GM23338 (cell line): ENCODE measurements around the gene PPDPF. TPM values are rescaled to one million over a fixed set of nuclear protein-coding genes. Genes with fewer than 3 reads are reported as not detected.

Experiments used
- ATAC-seq: fragments of 200-7000 bp; cut with Tn5 transposase; 3 replicates; pipeline ENCODE4 v1.9.1; 2020
- DNase-seq: peaks from one replicate; pipeline ENCODE4 v3.0.0-alpha.2; 2015; ENCODE audit warnings: low spot score
- H2AFZ ChIP-seq: fragments of 200-600 bp; sonication (generic); 2 replicates; pipeline ENCODE4 v1.8.0; 2016; ENCODE audit warnings: antibody characterized with exemption, mild to moderate bottlenecking, moderate library complexity
- H3F3A ChIP-seq: fragments of 200-600 bp; sonication (generic); replicated peaks from 2 replicates; pipeline ENCODE4 v1.8.0; 2017; ENCODE audit warnings: antibody characterized with exemption, mixed run types, low read depth
- H3K27ac ChIP-seq: fragments of 200-600 bp; sonication (generic); 2 replicates; pipeline ENCODE4 v1.6.1; 2016; ENCODE audit warnings: low read depth
- H3K27me3 ChIP-seq: fragments of 200-600 bp; sonication (generic); 2 replicates; pipeline ENCODE4 v1.8.0; 2016; ENCODE audit warnings: mild to moderate bottlenecking, mixed run types, moderate library complexity; ENCODE audit not compliant: insufficient read depth
- H3K36me3 ChIP-seq: fragments of 200-600 bp; sonication (generic); 2 replicates; pipeline ENCODE4 v1.8.0; 2016; ENCODE audit warnings: mild to moderate bottlenecking; ENCODE audit not compliant: insufficient read depth
- H3K4me1 ChIP-seq: fragments of 200-600 bp; sonication (generic); 2 replicates; pipeline ENCODE4 v1.8.0; 2016; ENCODE audit warnings: mild to moderate bottlenecking, moderate library complexity; ENCODE audit not compliant: insufficient read depth
- H3K4me2 ChIP-seq: fragments of 200-600 bp; sonication (generic); 2 replicates; pipeline ENCODE4 v1.7.1; 2017; ENCODE audit warnings: mixed run types
- H3K4me3 ChIP-seq: fragments of 200-600 bp; sonication (generic); 2 replicates; pipeline ENCODE4 v1.6.1; 2016; ENCODE audit warnings: mixed run types
- H3K79me2 ChIP-seq: fragments of 200-600 bp; sonication (generic); replicated peaks from 2 replicates; pipeline ENCODE4 v1.8.0; 2017; ENCODE audit warnings: mild to moderate bottlenecking; ENCODE audit not compliant: insufficient read depth
- H3K9me2 ChIP-seq: fragments of 200-600 bp; sonication (generic); 2 replicates; pipeline ENCODE4 v1.8.0; 2017; ENCODE audit not compliant: insufficient read depth
- H4K20me1 ChIP-seq: fragments of 200-600 bp; sonication (generic); replicated peaks from 2 replicates; pipeline ENCODE4 v1.8.0; 2017; ENCODE audit warnings: mild to moderate bottlenecking; ENCODE audit not compliant: insufficient read depth
- H3K27ac Mint-ChIP-seq: 2 replicates; pipeline ENCODE4 v1.8.0; 2020; ENCODE audit warnings: inconsistent platforms, mild to moderate bottlenecking, moderate library complexity, mixed read lengths
- H3K27me3 Mint-ChIP-seq: 3 replicates; pipeline ENCODE4 v1.8.0; 2022; ENCODE audit warnings: low read depth, mild to moderate bottlenecking, moderate library complexity, mixed read lengths, inconsistent platforms; ENCODE audit not compliant: insufficient read depth, poor library complexity
- H3K36me3 Mint-ChIP-seq: 3 replicates; pipeline ENCODE4 v1.8.0; 2021; ENCODE audit warnings: low read depth, mild to moderate bottlenecking, inconsistent platforms, moderate library complexity, mixed read lengths
- H3K4me1 Mint-ChIP-seq: 3 replicates; pipeline ENCODE4 v1.8.0; 2020; ENCODE audit warnings: mild to moderate bottlenecking, inconsistent platforms, mixed read lengths
- H3K4me3 Mint-ChIP-seq: 3 replicates; pipeline ENCODE4 v1.8.0; 2021; ENCODE audit warnings: moderate library complexity, mild to moderate bottlenecking, inconsistent platforms, mixed read lengths
- H3K9me3 Mint-ChIP-seq: 3 replicates; pipeline ENCODE4 v1.8.0; 2020; ENCODE audit warnings: moderate library complexity, mild to moderate bottlenecking, inconsistent platforms, mixed read lengths
- CREB1 ChIP-seq: fragments of 250-450 bp; sonication (Bioruptor Pico); IDR thresholded peaks from 2 replicates; pipeline ENCODE4 v1.5.0; 2020; ENCODE audit warnings: low read depth, mild to moderate bottlenecking, moderate library complexity
- ETS1 ChIP-seq: IDR thresholded peaks from 2 replicates; pipeline ENCODE4 v1.6.1; 2016; ENCODE audit warnings: antibody characterized with exemption
- EZH2 ChIP-seq: fragments of 200-600 bp; sonication (generic); IDR thresholded peaks from one replicate; pipeline ENCODE4 v1.8.0; 2017; ENCODE audit warnings: antibody characterized with exemption, mild to moderate bottlenecking, low read depth; ENCODE audit not compliant: unreplicated experiment
- EZH2phosphoT487 ChIP-seq: fragments of 200-600 bp; sonication (generic); IDR thresholded peaks from one replicate; pipeline ENCODE4 v1.8.1; 2018; ENCODE audit warnings: antibody characterized with exemption; ENCODE audit not compliant: unreplicated experiment
- JUNB ChIP-seq: IDR thresholded peaks from one replicate; pipeline ENCODE4 v1.6.1; 2016; ENCODE audit warnings: antibody characterized with exemption; ENCODE audit not compliant: unreplicated experiment
- NANOG ChIP-seq: IDR thresholded peaks from 2 replicates; pipeline ENCODE4 v1.6.1; 2016; ENCODE audit warnings: antibody characterized with exemption, borderline replicate concordance
- POLR2AphosphoS5 ChIP-seq: IDR thresholded peaks from 2 replicates; pipeline ENCODE4 v1.6.1; 2016; ENCODE audit warnings: antibody characterized with exemption, low read depth
- REST ChIP-seq: IDR thresholded peaks from one replicate; pipeline ENCODE4 v1.6.1; 2018; ENCODE audit warnings: antibody characterized with exemption; ENCODE audit not compliant: unreplicated experiment
- STAT1 ChIP-seq: IDR thresholded peaks from one replicate; pipeline ENCODE4 v1.6.1; 2016; ENCODE audit warnings: antibody characterized with exemption; ENCODE audit not compliant: unreplicated experiment
- ZNF114 ChIP-seq: fragments of 250-450 bp; sonication (Bioruptor Pico); IDR thresholded peaks from 2 replicates; pipeline ENCODE4 v1.5.0; 2020; ENCODE audit warnings: mild to moderate bottlenecking, moderate library complexity
- ZNF331 ChIP-seq: fragments of 250-450 bp; sonication (Bioruptor Pico); IDR thresholded peaks from 2 replicates; pipeline ENCODE4 v1.5.0; 2020; ENCODE audit warnings: low read depth, mild to moderate bottlenecking, moderate library complexity
- polyA plus RNA-seq: library from polyadenylated mRNA; unstranded; fragments of >200 nt; fragmentation: Nextera tagmentation; extraction: Ambion mirVana; gene quantifications from 2 replicates; pipeline ENCODE4 v1.2.1, GENCODE V29; 2016
- total RNA-seq: library from RNA; depleted of rRNA; stranded (reverse); fragments of >200 nt; shearing (Covaris generic); gene quantifications from 2 replicates; pipeline ENCODE4 v1.2.3, GENCODE V29; 2014
- TF ChIP-seq, protein P1 (sequence below): fragments of 250-450 bp; sonication (Bioruptor Pico); IDR thresholded peaks from 2 replicates; pipeline ENCODE4 v1.5.0; 2020; ENCODE audit warnings: mild to moderate bottlenecking, moderate library complexity
- TF ChIP-seq, protein P2 (sequence below), 2 experiments: fragments of 200-600 bp in 1 of 2; sonication (generic) in 1 of 2; conservative IDR thresholded peaks; 2 replicates each; pipeline versions ENCODE4 v1.5.1 to v1.6.1; 2016 to 2017; ENCODE audit warnings: antibody characterized with exemption in 2 of 2, low read depth in 2 of 2, mild to moderate bottlenecking in 2 of 2, moderate library complexity in 1 of 2

The PPDPF gene
- total and polyA plus RNA-seq, 2 experiments from 2014 or later: 83.9 to 141 TPM

DNA sequence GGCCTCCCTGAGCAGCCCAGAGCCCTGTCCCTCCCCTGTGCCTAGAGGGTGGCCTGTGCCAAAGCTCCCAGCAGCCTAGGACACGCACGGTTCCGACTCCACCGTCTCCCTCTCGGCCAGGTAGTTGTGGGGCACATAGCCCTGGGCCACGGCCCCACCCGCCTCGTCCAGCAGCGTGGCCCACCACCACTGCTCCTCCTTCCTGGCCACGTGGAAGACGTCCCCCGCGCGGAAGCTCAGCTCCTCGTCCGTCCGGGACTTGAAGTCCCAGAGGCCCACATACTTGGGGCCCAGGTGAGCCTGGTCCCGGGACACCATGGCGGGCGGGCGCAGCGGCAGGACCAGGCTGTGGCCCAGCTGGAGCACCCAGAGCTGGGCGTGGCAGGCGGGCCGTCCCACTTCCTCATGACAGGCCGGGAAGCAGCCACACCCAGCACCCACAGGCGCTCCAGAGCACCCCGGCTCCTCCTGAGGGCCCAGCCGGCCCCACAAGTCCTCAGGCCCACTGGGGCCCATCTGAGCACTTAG is 16.5 kb downstream of the PPDPF start, which contains the start of gene PTK6:
Gene PTK6 (minus strand): TSS at position 380 of the 528 bp plus-strand sequence. CDS start 62 bp downstream, at position 318.
- Histone ChIP-seq H3K27ac (no peak within 1 kb of the TSS), H3K27me3 (no peaks in the 10 kb centered on the region), H3K79me2 (no peaks in the 10 kb centered on the region), H3K36me3 (no peaks in the 10 kb centered on the region), H3K4me2 (peak within 1 kb of the TSS; percentile 84), H4K20me1 (no peaks in the 10 kb centered on the region), H3K9me2 (no peaks in the 10 kb centered on the region), H3K4me3 (peak within 1 kb of the TSS; percentile 51; the same call in 1 of the 2 replicates), H3K4me1 (no peaks in the 10 kb centered on the region), H3F3A (peaks cover under 1% of the 10 kb centered on the region; the same call in 1 of the 2 replicates), H2AFZ (peak within 1 kb of the TSS; percentile 96)
- ATAC-seq: no peak
- Mint-ChIP-seq H3K27ac (no peak within 1 kb of the TSS), H3K9me3 (no peaks in the 10 kb centered on the region), H3K27me3 (peaks cover 11% of the 10 kb centered on the region), H3K36me3 (no peaks in the 10 kb centered on the region), H3K4me1 (peaks cover 5% of the 10 kb centered on the region; the same call in 2 of the 3 replicates), H3K4me3 (peak within 1 kb of the TSS; percentile 60)
- DNase-seq: no peak
- TF ChIP-seq, protein P1, sequence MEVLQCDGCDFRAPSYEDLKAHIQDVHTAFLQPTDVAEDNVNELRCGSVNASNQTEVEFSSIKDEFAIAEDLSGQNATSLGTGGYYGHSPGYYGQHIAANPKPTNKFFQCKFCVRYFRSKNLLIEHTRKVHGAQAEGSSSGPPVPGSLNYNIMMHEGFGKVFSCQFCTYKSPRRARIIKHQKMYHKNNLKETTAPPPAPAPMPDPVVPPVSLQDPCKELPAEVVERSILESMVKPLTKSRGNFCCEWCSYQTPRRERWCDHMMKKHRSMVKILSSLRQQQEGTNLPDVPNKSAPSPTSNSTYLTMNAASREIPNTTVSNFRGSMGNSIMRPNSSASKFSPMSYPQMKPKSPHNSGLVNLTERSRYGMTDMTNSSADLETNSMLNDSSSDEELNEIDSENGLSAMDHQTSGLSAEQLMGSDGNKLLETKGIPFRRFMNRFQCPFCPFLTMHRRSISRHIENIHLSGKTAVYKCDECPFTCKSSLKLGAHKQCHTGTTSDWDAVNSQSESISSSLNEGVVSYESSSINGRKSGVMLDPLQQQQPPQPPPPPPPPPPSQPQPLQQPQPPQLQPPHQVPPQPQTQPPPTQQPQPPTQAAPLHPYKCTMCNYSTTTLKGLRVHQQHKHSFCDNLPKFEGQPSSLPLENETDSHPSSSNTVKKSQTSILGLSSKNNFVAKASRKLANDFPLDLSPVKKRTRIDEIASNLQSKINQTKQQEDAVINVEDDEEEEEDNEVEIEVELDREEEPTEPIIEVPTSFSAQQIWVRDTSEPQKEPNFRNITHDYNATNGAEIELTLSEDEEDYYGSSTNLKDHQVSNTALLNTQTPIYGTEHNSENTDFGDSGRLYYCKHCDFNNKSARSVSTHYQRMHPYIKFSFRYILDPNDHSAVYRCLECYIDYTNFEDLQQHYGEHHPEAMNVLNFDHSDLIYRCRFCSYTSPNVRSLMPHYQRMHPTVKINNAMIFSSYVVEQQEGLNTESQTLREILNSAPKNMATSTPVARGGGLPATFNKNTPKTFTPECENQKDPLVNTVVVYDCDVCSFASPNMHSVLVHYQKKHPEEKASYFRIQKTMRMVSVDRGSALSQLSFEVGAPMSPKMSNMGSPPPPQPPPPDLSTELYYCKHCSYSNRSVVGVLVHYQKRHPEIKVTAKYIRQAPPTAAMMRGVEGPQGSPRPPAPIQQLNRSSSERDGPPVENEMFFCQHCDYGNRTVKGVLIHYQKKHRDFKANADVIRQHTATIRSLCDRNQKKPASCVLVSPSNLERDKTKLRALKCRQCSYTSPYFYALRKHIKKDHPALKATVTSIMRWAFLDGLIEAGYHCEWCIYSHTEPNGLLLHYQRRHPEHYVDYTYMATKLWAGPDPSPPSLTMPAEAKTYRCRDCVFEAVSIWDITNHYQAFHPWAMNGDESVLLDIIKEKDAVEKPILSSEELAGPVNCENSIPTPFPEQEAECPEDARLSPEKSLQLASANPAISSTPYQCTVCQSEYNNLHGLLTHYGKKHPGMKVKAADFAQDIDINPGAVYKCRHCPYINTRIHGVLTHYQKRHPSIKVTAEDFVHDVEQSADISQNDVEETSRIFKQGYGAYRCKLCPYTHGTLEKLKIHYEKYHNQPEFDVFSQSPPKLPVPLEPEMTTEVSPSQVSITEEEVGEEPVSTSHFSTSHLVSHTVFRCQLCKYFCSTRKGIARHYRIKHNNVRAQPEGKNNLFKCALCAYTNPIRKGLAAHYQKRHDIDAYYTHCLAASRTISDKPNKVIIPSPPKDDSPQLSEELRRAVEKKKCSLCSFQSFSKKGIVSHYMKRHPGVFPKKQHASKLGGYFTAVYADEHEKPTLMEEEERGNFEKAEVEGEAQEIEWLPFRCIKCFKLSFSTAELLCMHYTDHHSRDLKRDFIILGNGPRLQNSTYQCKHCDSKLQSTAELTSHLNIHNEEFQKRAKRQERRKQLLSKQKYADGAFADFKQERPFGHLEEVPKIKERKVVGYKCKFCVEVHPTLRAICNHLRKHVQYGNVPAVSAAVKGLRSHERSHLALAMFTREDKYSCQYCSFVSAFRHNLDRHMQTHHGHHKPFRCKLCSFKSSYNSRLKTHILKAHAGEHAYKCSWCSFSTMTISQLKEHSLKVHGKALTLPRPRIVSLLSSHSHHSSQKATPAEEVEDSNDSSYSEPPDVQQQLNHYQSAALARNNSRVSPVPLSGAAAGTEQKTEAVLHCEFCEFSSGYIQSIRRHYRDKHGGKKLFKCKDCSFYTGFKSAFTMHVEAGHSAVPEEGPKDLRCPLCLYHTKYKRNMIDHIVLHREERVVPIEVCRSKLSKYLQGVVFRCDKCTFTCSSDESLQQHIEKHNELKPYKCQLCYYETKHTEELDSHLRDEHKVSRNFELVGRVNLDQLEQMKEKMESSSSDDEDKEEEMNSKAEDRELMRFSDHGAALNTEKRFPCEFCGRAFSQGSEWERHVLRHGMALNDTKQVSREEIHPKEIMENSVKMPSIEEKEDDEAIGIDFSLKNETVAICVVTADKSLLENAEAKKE (CRISPR knock-in tag): no peak
- no peak for TF ChIP-seq EZH2phosphoT487
- no peak for TF ChIP-seq ETS1
- TF ChIP-seq JUNB: no peak
- TF ChIP-seq POLR2AphosphoS5: no peak
- TF ChIP-seq CREB1 (CRISPR knock-in tag): no peak
- TF ChIP-seq, protein P2, sequence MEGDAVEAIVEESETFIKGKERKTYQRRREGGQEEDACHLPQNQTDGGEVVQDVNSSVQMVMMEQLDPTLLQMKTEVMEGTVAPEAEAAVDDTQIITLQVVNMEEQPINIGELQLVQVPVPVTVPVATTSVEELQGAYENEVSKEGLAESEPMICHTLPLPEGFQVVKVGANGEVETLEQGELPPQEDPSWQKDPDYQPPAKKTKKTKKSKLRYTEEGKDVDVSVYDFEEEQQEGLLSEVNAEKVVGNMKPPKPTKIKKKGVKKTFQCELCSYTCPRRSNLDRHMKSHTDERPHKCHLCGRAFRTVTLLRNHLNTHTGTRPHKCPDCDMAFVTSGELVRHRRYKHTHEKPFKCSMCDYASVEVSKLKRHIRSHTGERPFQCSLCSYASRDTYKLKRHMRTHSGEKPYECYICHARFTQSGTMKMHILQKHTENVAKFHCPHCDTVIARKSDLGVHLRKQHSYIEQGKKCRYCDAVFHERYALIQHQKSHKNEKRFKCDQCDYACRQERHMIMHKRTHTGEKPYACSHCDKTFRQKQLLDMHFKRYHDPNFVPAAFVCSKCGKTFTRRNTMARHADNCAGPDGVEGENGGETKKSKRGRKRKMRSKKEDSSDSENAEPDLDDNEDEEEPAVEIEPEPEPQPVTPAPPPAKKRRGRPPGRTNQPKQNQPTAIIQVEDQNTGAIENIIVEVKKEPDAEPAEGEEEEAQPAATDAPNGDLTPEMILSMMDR (conservative IDR thresholded peaks at IDR 0.05; ENCODE audit: low read depth in 2 of 2): no peak
- TF ChIP-seq NANOG: no peak
- TF ChIP-seq STAT1: no peak
- TF ChIP-seq ZNF331 (CRISPR knock-in tag): no peak
- no peak for TF ChIP-seq REST
- no peak for TF ChIP-seq ZNF114 (CRISPR knock-in tag)
- TF ChIP-seq EZH2: no peak
